D721Med (cell line): ENCODE data around the gene FXR2.
"Not testable (repeated sequence)": the region's sequence is repeated elsewhere in the genome, so short reads cannot be mapped to it uniquely, and the experiment has no call there.

Source experiments
- DNase-seq: peaks from one replicate; pipeline ENCODE4 v3.0.0; 2011; ENCODE audit warnings: low spot score; ENCODE audit not compliant: insufficient read length
- FAIRE-seq: peaks from 2 replicates; lab custom pipeline; 2011; peaks lifted over from hg19 to GRCh38; lab: Jason Lieb, UNC
- CTCF ChIP-seq: IDR thresholded peaks from 2 replicates; pipeline ENCODE4 v1.5.1; 2012; ENCODE audit warnings: mild to moderate bottlenecking, control low read depth; ENCODE audit not compliant: insufficient read depth; ENCODE audit errors: missing control alignments

Gene FXR2

GRCh38 chr17:7615265-7615747, 609 bp upstream of the FXR2 start:
- no peak for DNase-seq
- no peak for FAIRE-seq
- TF ChIP-seq CTCF, result no peak

GRCh38 chr17:7613769-7614424, 800 bp downstream of the FXR2 start:
- TF ChIP-seq CTCF, result no peak
- DNase-seq, result no peak
- no peak for FAIRE-seq

GRCh38 chr17:7612294-7612640, 2.4 kb downstream of the FXR2 start:
- DNase-seq (no peak), FAIRE-seq (no peak)
- no peak for TF ChIP-seq CTCF

- no peak for DNase-seq
- FAIRE-seq, result no peak
- no peak for TF ChIP-seq CTCF
Observed at GRCh38 chr17:7611635-7612293, 2.9 kb downstream of the FXR2 start.

GRCh38 chr17:7610641-7611040, 4.1 kb downstream of the FXR2 start:
- DNase-seq (no peak), FAIRE-seq (no peak)
- TF ChIP-seq CTCF, result no peak

- DNase-seq (no peak), FAIRE-seq (no peak)
- TF ChIP-seq CTCF, result no peak
Observed at GRCh38 chr17:7606280-7606679, 8.4 kb downstream of the FXR2 start.

- not testable (repeated sequence) for FAIRE-seq, DNase-seq
Observed at GRCh38 chr17:7597561-7597960, 17.1 kb downstream of the FXR2 start.
